Loucy (cell line): ENCODE results near the gene SPAG6.

Source experiments
- H2AFZ ChIP-seq: fragments of 200-600 bp; sonication (generic); 2 replicates; pipeline ENCODE4 v1.6.0; 2016; ENCODE audit warnings: antibody characterized with exemption, mild to moderate bottlenecking, low read length, moderate library complexity
- H3F3A ChIP-seq: fragments of 200-600 bp; 2 replicates; pipeline ENCODE4 v1.6.0; 2016; ENCODE audit warnings: antibody characterized with exemption, low read depth, mild to moderate bottlenecking
- H3K27me3 ChIP-seq: fragments of 200-600 bp; sonication (generic); 2 replicates; pipeline ENCODE4 v1.6.1; 2014; ENCODE audit warnings: low read length, mild to moderate bottlenecking; ENCODE audit not compliant: insufficient read depth, poor library complexity, severe bottlenecking
- H3K36me3 ChIP-seq: fragments of 200-600 bp; sonication (generic); 2 replicates; pipeline ENCODE4 v1.6.1; 2016; ENCODE audit warnings: low read length; ENCODE audit not compliant: insufficient read depth
- H3K4me1 ChIP-seq: fragments of 200-600 bp; sonication (generic); 2 replicates; pipeline ENCODE4 v1.5.1; 2014; ENCODE audit warnings: low read length, mild to moderate bottlenecking; ENCODE audit not compliant: insufficient read depth, poor library complexity, severe bottlenecking
- H3K4me2 ChIP-seq: fragments of 200-600 bp; sonication (generic); 2 replicates; pipeline ENCODE4 v1.6.0; 2014; ENCODE audit warnings: antibody characterized with exemption, low read length, low read depth, mild to moderate bottlenecking; ENCODE audit not compliant: poor library complexity, severe bottlenecking
- H3K4me3 ChIP-seq: fragments of 200-600 bp; sonication (generic); 2 replicates; pipeline ENCODE4 v1.5.1; 2014; ENCODE audit warnings: low read length, mild to moderate bottlenecking, mixed read lengths; ENCODE audit not compliant: poor library complexity, severe bottlenecking
- H3K79me2 ChIP-seq: fragments of 200-600 bp; sonication (generic); 2 replicates; pipeline ENCODE4 v1.6.1; 2014; ENCODE audit warnings: low read length; ENCODE audit not compliant: insufficient read depth
- H3K9ac ChIP-seq: fragments of 200-600 bp; sonication (generic); 2 replicates; pipeline ENCODE4 v1.6.0; 2014; ENCODE audit warnings: mild to moderate bottlenecking, low read depth, low read length, moderate library complexity; ENCODE audit not compliant: poor library complexity, severe bottlenecking
- H3K9me2 ChIP-seq: fragments of 200-600 bp; sonication (generic); replicated peaks from 2 replicates; pipeline ENCODE4 v1.6.1; 2016; ENCODE audit warnings: low read depth, low read length, mixed read lengths
- H3K9me3 ChIP-seq: fragments of 200-600 bp; sonication (generic); 2 replicates; pipeline ENCODE4 v1.6.1; 2014; ENCODE audit warnings: mild to moderate bottlenecking, antibody characterized with exemption, low read length, low read depth; ENCODE audit not compliant: insufficient read depth
- H4K20me1 ChIP-seq: fragments of 200-600 bp; sonication (generic); 2 replicates; pipeline ENCODE4 v1.6.0; 2014; ENCODE audit warnings: antibody characterized with exemption, low read length, mild to moderate bottlenecking; ENCODE audit not compliant: insufficient read depth, poor library complexity, severe bottlenecking
- CTCF ChIP-seq: fragments of 200-600 bp; sonication (generic); conservative IDR thresholded peaks from 2 replicates; pipeline ENCODE4 v1.5.1; 2014; ENCODE audit warnings: mild to moderate bottlenecking, antibody characterized with exemption, low read length
- EZH2phosphoT487 ChIP-seq: fragments of 200-600 bp; IDR thresholded peaks from 2 replicates; pipeline ENCODE4 v1.6.1; 2018; ENCODE audit warnings: antibody characterized with exemption, mild to moderate bottlenecking, moderate library complexity, borderline replicate concordance

SPAG6 gene

GRCh38 chr10:22364407-22365140 is 19.3 kb downstream of the SPAG6 start:
- no peak overlapping the region for H2AFZ ChIP-seq

GRCh38 chr10:22365233-22365632 is 19.9 kb downstream of the SPAG6 start:
- Histone ChIP-seq H3K79me2 (no peaks in the 10 kb centered on the region), H3K27me3 (no peaks in the 10 kb centered on the region), H3K4me2 (no peak overlapping the region), H3K36me3 (no peaks in the 10 kb centered on the region), H3K9me2 (no peaks in the 10 kb centered on the region), H3K4me1 (peaks cover 41% of the 10 kb centered on the region), H3F3A (no peaks in the 10 kb centered on the region), H4K20me1 (no peaks in the 10 kb centered on the region), H3K9ac (no peak overlapping the region), H3K9me3 (no peaks in the 10 kb centered on the region), H3K4me3 (no peak overlapping the region), H2AFZ (no peak overlapping the region)
- TF ChIP-seq CTCF = no peak
- no peak for TF ChIP-seq EZH2phosphoT487

More at GRCh38 chr10:22364407-22365140, 19.3 kb downstream of the SPAG6 start:
- no peaks in the 10 kb centered on the region for H3K27me3 ChIP-seq
- no peaks in the 10 kb centered on the region for H3K79me2 ChIP-seq
- no peaks in the 10 kb centered on the region for H3K36me3 ChIP-seq
- no peaks in the 10 kb centered on the region for H3K9me3 ChIP-seq
- no peaks in the 10 kb centered on the region for H3F3A ChIP-seq
- peaks cover 35% of the 10 kb centered on the region for H3K4me1 ChIP-seq
- TF ChIP-seq EZH2phosphoT487 (no peak), CTCF (no peak)
- no peak overlapping the region for H3K4me2 ChIP-seq
- H4K20me1 ChIP-seq = no peaks in the 10 kb centered on the region
- H3K9ac ChIP-seq = no peak overlapping the region
- H3K9me2 ChIP-seq = no peaks in the 10 kb centered on the region
- no peak overlapping the region for H3K4me3 ChIP-seq

- Histone ChIP-seq H4K20me1 (no peaks in the 10 kb centered on the region), H3K4me1 (peaks cover 46% of the 10 kb centered on the region), H3K9ac (no peak overlapping the region), H3K9me3 (no peaks in the 10 kb centered on the region), H3K36me3 (no peaks in the 10 kb centered on the region), H3K9me2 (no peaks in the 10 kb centered on the region), H3K4me3 (no peak overlapping the region), H3K27me3 (no peaks in the 10 kb centered on the region), H3F3A (no peaks in the 10 kb centered on the region), H3K4me2 (no peak overlapping the region), H2AFZ (no peak overlapping the region), H3K79me2 (no peaks in the 10 kb centered on the region)
- TF ChIP-seq EZH2phosphoT487 (no peak), CTCF (no peak)
Observed at GRCh38 chr10:22365644-22366434, 20.5 kb downstream of the SPAG6 start.
